Mucosa of descending colon (tissue), 3 donors: ENCODE measurements around the gene FOXC1. TPM values are rescaled to one million over a fixed set of nuclear protein-coding genes. Genes with fewer than 3 reads are reported as not detected.

Source experiments
- ATAC-seq: fragments of 200-7000 bp; cut with Tn5 transposase; one replicate; pipeline ENCODE4 v1.9.1; 2020; ENCODE audit warnings: mild to moderate bottlenecking, moderate library complexity
- DNase-seq, 3 donors: peaks; one replicate each; pipeline ENCODE4 v3.0.0-alpha.2; 2020
- H3K36me3 ChIP-seq: fragments of 200-600 bp; one replicate; pipeline ENCODE4 v1.8.0; 2021; ENCODE audit warnings: low read depth, mild to moderate bottlenecking
- H3K4me1 ChIP-seq: fragments of 200-600 bp; one replicate; pipeline ENCODE4 v1.8.0; 2021; ENCODE audit warnings: low read depth, mild to moderate bottlenecking
- H3K4me3 ChIP-seq: fragments of 200-600 bp; one replicate; pipeline ENCODE4 v1.8.0; 2021; ENCODE audit warnings: mild to moderate bottlenecking
- H3K9me3 ChIP-seq: fragments of 200-600 bp; one replicate; pipeline ENCODE4 v1.8.0; 2021; ENCODE audit warnings: mild to moderate bottlenecking
- CTCF ChIP-seq: fragments of 200-600 bp; IDR thresholded peaks from one replicate; pipeline ENCODE4 v1.8.0; 2022; ENCODE audit warnings: antibody characterized with exemption, mild to moderate bottlenecking
- intact Hi-C, 2 donors: fragments of 100-400 bp; cut with DNase I in 1 of 2; cut with micrococcal nuclease in 1 of 2; formaldehyde crosslinking; loops; one replicate each; pipeline versions ENCODE4 v1.11.0 to v1.11.1; 2022; cut with DNase I, micrococcal nuclease
- total RNA-seq, 3 donors: library from RNA; stranded (reverse); fragmentation: NEBNext Ultra II Directional in 2 of 3; extraction: Animal tissue kit (Norgen Biotek cat#: 25700) in 2 of 3; gene quantifications; one replicate each; pipeline versions ENCODE4 v1.2.1 to v1.2.4, GENCODE V29; 2021 to 2023
- donor health status: DM: no; HTN: no; CAD: no; lungs with moderate emphysema.
- donor health status: DM: no; HTN: no; CAD: no.
- donor health status: DM: no; HTN: yes; CAD: no.

The FOXC1 gene
- total RNA-seq, 3 donors from 2014 or later = 1.1 to 1.7 (median 1.6) TPM

GRCh38 chr6:1654054-1654453 is 44.3 kb downstream of the FOXC1 start:
- no peaks in the 10 kb centered on the region for H3K9me3 ChIP-seq
- intact Hi-C loops = no loop called here
- ATAC-seq = no peak
- H3K4me1 ChIP-seq = no peaks in the 10 kb centered on the region
- H3K36me3 ChIP-seq = no peaks in the 10 kb centered on the region
- no peak overlapping the region for H3K4me3 ChIP-seq
- DNase-seq = no peak
- TF ChIP-seq CTCF = no peak

GRCh38 chr6:1657116-1657770 is 47.5 kb downstream of the FOXC1 start:
- no peak for TF ChIP-seq CTCF
- H3K4me3 ChIP-seq = no peak overlapping the region
- DNase-seq = no peak
- no peaks in the 10 kb centered on the region for H3K9me3 ChIP-seq
- intact Hi-C loops = no loop called here
- H3K4me1 ChIP-seq = no peaks in the 10 kb centered on the region
- no peaks in the 10 kb centered on the region for H3K36me3 ChIP-seq
- ATAC-seq = no peak

- Histone ChIP-seq H3K4me1 (no peaks in the 10 kb centered on the region), H3K4me3 (no peak overlapping the region), H3K36me3 (no peaks in the 10 kb centered on the region), H3K9me3 (no peaks in the 10 kb centered on the region)
- no peak for DNase-seq
- TF ChIP-seq CTCF = no peak
- intact Hi-C loops = no loop called here
- ATAC-seq = no peak
Observed at GRCh38 chr6:1657771-1658165, 48.1 kb downstream of the FOXC1 start.

GRCh38 chr6:1658212-1659005 is 48.7 kb downstream of the FOXC1 start:
- intact Hi-C loops = no loop called here
- H3K4me1 ChIP-seq = no peaks in the 10 kb centered on the region
- DNase-seq (no peak), ATAC-seq (no peak)
- H3K4me3 ChIP-seq = no peak overlapping the region
- no peak for TF ChIP-seq CTCF
- no peaks in the 10 kb centered on the region for H3K9me3 ChIP-seq
- no peaks in the 10 kb centered on the region for H3K36me3 ChIP-seq

GRCh38 chr6:1659816-1660215 is 50.1 kb downstream of the FOXC1 start:
- no peaks in the 10 kb centered on the region for H3K9me3 ChIP-seq
- H3K4me1 ChIP-seq = no peaks in the 10 kb centered on the region
- no peak for TF ChIP-seq CTCF
- H3K36me3 ChIP-seq = no peaks in the 10 kb centered on the region
- DNase-seq (no peak), ATAC-seq (no peak)
- no peak overlapping the region for H3K4me3 ChIP-seq
- intact Hi-C loops = no loop called here
